Trophoblast cell (in vitro differentiated cells and primary cell): Measurements from ENCODE around the gene UBAC2.

Source experiments
- DNase-seq, 2 donors: peaks; one replicate each; pipeline ENCODE4 v3.0.0-alpha.2; 2016
- H2AFZ ChIP-seq: 2 replicates; pipeline ENCODE4 v1.6.1; 2013; ENCODE audit warnings: low read length, moderate library complexity, mild to moderate bottlenecking; ENCODE audit not compliant: insufficient read depth, poor library complexity
- H2AK5ac ChIP-seq: 2 replicates; pipeline ENCODE4 v1.6.1; 2013; ENCODE audit warnings: mild to moderate bottlenecking, low read length
- H2BK120ac ChIP-seq: 2 replicates; pipeline ENCODE4 v1.6.1; 2013; ENCODE audit warnings: low read length, mild to moderate bottlenecking, moderate library complexity; ENCODE audit not compliant: insufficient read depth, poor library complexity
- H2BK12ac ChIP-seq: 2 replicates; pipeline ENCODE4 v1.6.1; 2013; ENCODE audit warnings: mild to moderate bottlenecking, low read length, moderate library complexity
- H2BK5ac ChIP-seq: 2 replicates; pipeline ENCODE4 v1.6.1; 2013; ENCODE audit warnings: low read length, low read depth, moderate library complexity, mild to moderate bottlenecking; ENCODE audit not compliant: poor library complexity
- H3K14ac ChIP-seq: 2 replicates; pipeline ENCODE4 v1.6.1; 2013; ENCODE audit warnings: mild to moderate bottlenecking, low read length
- H3K18ac ChIP-seq: 2 replicates; pipeline ENCODE4 v1.6.1; 2013; ENCODE audit warnings: mild to moderate bottlenecking, low read length
- H3K23ac ChIP-seq: 2 replicates; pipeline ENCODE4 v1.6.1; 2013; ENCODE audit warnings: low read length
- H3K27ac ChIP-seq: 2 replicates; pipeline ENCODE4 v1.5.1; 2013; ENCODE audit warnings: low read depth, mild to moderate bottlenecking, inconsistent platforms, low read length, moderate library complexity
- H3K27me3 ChIP-seq: 2 replicates; pipeline ENCODE4 v1.6.1; 2013; ENCODE audit warnings: inconsistent platforms, mild to moderate bottlenecking, low read length, moderate library complexity; ENCODE audit not compliant: insufficient read depth
- H3K36me3 ChIP-seq, 2 experiments: 1 replicate in 1 of 2; 2 replicates in 1 of 2; pipeline ENCODE4 v1.6.1; 2013; ENCODE audit warnings: low read length in 2 of 2, mild to moderate bottlenecking in 2 of 2, moderate library complexity in 1 of 2; ENCODE audit not compliant: insufficient read depth in 2 of 2, control insufficient read depth in 1 of 2
- H3K4ac ChIP-seq: 2 replicates; pipeline ENCODE4 v1.6.1; 2013; ENCODE audit warnings: low read depth, mild to moderate bottlenecking, low read length, moderate library complexity
- H3K4me1 ChIP-seq, 2 experiments: 1 replicate in 1 of 2; 2 replicates in 1 of 2; pipeline ENCODE4 v1.6.1; 2013; ENCODE audit warnings: low read length in 2 of 2, mild to moderate bottlenecking in 2 of 2, moderate library complexity in 1 of 2; ENCODE audit not compliant: insufficient read depth in 2 of 2, control insufficient read depth in 1 of 2
- H3K4me2 ChIP-seq: 2 replicates; pipeline ENCODE4 v1.6.1; 2013; ENCODE audit warnings: inconsistent platforms, mild to moderate bottlenecking, low read length, moderate library complexity
- H3K4me3 ChIP-seq: 2 replicates; pipeline ENCODE4 v1.5.1; 2013; ENCODE audit warnings: mild to moderate bottlenecking, low read depth, low read length, inconsistent platforms
- H3K79me1 ChIP-seq: one replicate; pipeline ENCODE4 v1.6.1; 2013; ENCODE audit warnings: low read length
- H3K79me2 ChIP-seq: 2 replicates; pipeline ENCODE4 v1.6.1; 2013; ENCODE audit warnings: low read length, mild to moderate bottlenecking; ENCODE audit not compliant: control insufficient read depth, insufficient read depth, poor library complexity
- H3K9ac ChIP-seq: 2 replicates; pipeline ENCODE4 v1.6.1; 2013; ENCODE audit warnings: mild to moderate bottlenecking, low read length
- H3K9me3 ChIP-seq: 2 replicates; pipeline ENCODE4 v1.6.1; 2013; ENCODE audit warnings: low read depth, mild to moderate bottlenecking, control low read depth, inconsistent platforms, low read length; ENCODE audit not compliant: insufficient read depth
- H4K12ac ChIP-seq: 2 replicates; pipeline ENCODE4 v1.6.1; 2013; ENCODE audit warnings: low read depth, mild to moderate bottlenecking, low read length, moderate library complexity
- H4K8ac ChIP-seq: 2 replicates; pipeline ENCODE4 v1.6.1; 2013; ENCODE audit warnings: low read depth, mild to moderate bottlenecking, low read length, moderate library complexity
- H4K91ac ChIP-seq: one replicate; pipeline ENCODE4 v1.6.1; 2013; ENCODE audit warnings: low read depth, mild to moderate bottlenecking, low read length, moderate library complexity
- WGBS: extraction: QIAGEN DNeasy Blood & Tissue Kit; methylation state at CpG from one replicate; pipeline ENCODE4 v1.1.7; 2013; ENCODE audit warnings: missing lambda C conversion rate; ENCODE audit not compliant: insufficient read length, insufficient coverage; ENCODE audit errors: extremely low coverage; 5-methylcytosine and 5-hydroxymethylcytosine counted together

Gene UBAC2

GRCh38 chr13:99270518-99270917 lies 69.9 kb downstream of the UBAC2 start:
- no peak overlapping the region for H2BK120ac ChIP-seq
- H2BK5ac ChIP-seq: no peak overlapping the region
- H3K79me2 ChIP-seq: no peaks in the 10 kb centered on the region
- no peak overlapping the region for H2AK5ac ChIP-seq
- 100% methylated on average over 1 of the region's 2 CpGs for WGBS
- no peak overlapping the region for H4K12ac ChIP-seq
- H3K27me3 ChIP-seq: no peaks in the 10 kb centered on the region
- H3K4me1 ChIP-seq: no peaks in the 10 kb centered on the region
- H2BK12ac ChIP-seq: no peak overlapping the region
- no peak overlapping the region for H3K9ac ChIP-seq
- no peak overlapping the region for H4K91ac ChIP-seq
- no peak overlapping the region for H3K4me3 ChIP-seq
- H3K36me3 ChIP-seq: peaks cover 0 to 4% of the 10 kb centered on the region in 2 experiments
- no peak overlapping the region for H2AFZ ChIP-seq
- H4K8ac ChIP-seq: no peak overlapping the region
- H3K18ac ChIP-seq: no peak overlapping the region
- H3K4me2 ChIP-seq: no peak overlapping the region
- H3K23ac ChIP-seq: no peak overlapping the region
- H3K4ac ChIP-seq: no peak overlapping the region
- H3K79me1 ChIP-seq: no peaks in the 10 kb centered on the region
- DNase-seq: no peak
- peaks cover 1% of the 10 kb centered on the region for H3K9me3 ChIP-seq
- H3K27ac ChIP-seq: no peak overlapping the region
- no peak overlapping the region for H3K14ac ChIP-seq

GRCh38 chr13:99271249-99271648 lies 70.6 kb downstream of the UBAC2 start:
- H4K91ac ChIP-seq: no peak overlapping the region
- H3K36me3 ChIP-seq: peaks cover under 1 to 4% of the 10 kb centered on the region in 2 experiments
- no peak overlapping the region for H3K27ac ChIP-seq
- no peak overlapping the region for H3K18ac ChIP-seq
- no peaks in the 10 kb centered on the region for H3K27me3 ChIP-seq
- WGBS: no CpG with 5 or more reads among the region's 3 CpGs
- peaks cover 1% of the 10 kb centered on the region for H3K9me3 ChIP-seq
- H2BK120ac ChIP-seq: no peak overlapping the region
- H2BK5ac ChIP-seq: no peak overlapping the region
- H3K79me2 ChIP-seq: no peaks in the 10 kb centered on the region
- H3K4me3 ChIP-seq: no peak overlapping the region
- H3K14ac ChIP-seq: no peak overlapping the region
- H3K4me2 ChIP-seq: no peak overlapping the region
- H2AK5ac ChIP-seq: no peak overlapping the region
- DNase-seq: no peak
- no peak overlapping the region for H3K4ac ChIP-seq
- H2AFZ ChIP-seq: no peak overlapping the region
- H3K9ac ChIP-seq: peak overlapping the region; percentile 61
- H3K4me1 ChIP-seq: no peaks in the 10 kb centered on the region
- peak overlapping the region; percentile 91 for H3K23ac ChIP-seq
- no peak overlapping the region for H4K12ac ChIP-seq
- no peak overlapping the region for H2BK12ac ChIP-seq
- H3K79me1 ChIP-seq: no peaks in the 10 kb centered on the region
- H4K8ac ChIP-seq: no peak overlapping the region

- H3K4me3 ChIP-seq: no peak overlapping the region
- no peaks in the 10 kb centered on the region for H3K27me3 ChIP-seq
- no peak overlapping the region for H3K4me2 ChIP-seq
- no peak overlapping the region for H2AFZ ChIP-seq
- no peak overlapping the region for H2BK12ac ChIP-seq
- peaks cover 1% of the 10 kb centered on the region for H3K9me3 ChIP-seq
- no peak overlapping the region for H3K9ac ChIP-seq
- H3K4me1 ChIP-seq: no peaks in the 10 kb centered on the region
- DNase-seq: no peak
- no peak overlapping the region for H2AK5ac ChIP-seq
- no peak overlapping the region for H2BK120ac ChIP-seq
- no peak overlapping the region for H4K91ac ChIP-seq
- no CpG with 5 or more reads among the region's 2 CpGs for WGBS
- H3K79me1 ChIP-seq: no peaks in the 10 kb centered on the region
- no peak overlapping the region for H4K12ac ChIP-seq
- no peak overlapping the region for H3K27ac ChIP-seq
- H3K4ac ChIP-seq: no peak overlapping the region
- no peak overlapping the region for H3K14ac ChIP-seq
- H3K79me2 ChIP-seq: no peaks in the 10 kb centered on the region
- no peak overlapping the region for H3K23ac ChIP-seq
- no peak overlapping the region for H3K18ac ChIP-seq
- H3K36me3 ChIP-seq: peaks cover 4% of the 10 kb centered on the region in 2 experiments
- H4K8ac ChIP-seq: no peak overlapping the region
- no peak overlapping the region for H2BK5ac ChIP-seq
Measured at GRCh38 chr13:99272481-99272880, 71.8 kb downstream of the UBAC2 start.

GRCh38 chr13:99273128-99273527 lies 72.5 kb downstream of the UBAC2 start:
- H2BK120ac ChIP-seq: no peak overlapping the region
- H4K8ac ChIP-seq: no peak overlapping the region
- no peak overlapping the region for H4K91ac ChIP-seq
- H3K27ac ChIP-seq: no peak overlapping the region
- no peak overlapping the region for H3K4me3 ChIP-seq
- WGBS: no CpG with 5 or more reads among the region's 2 CpGs
- H2BK12ac ChIP-seq: no peak overlapping the region
- H2BK5ac ChIP-seq: no peak overlapping the region
- no peak overlapping the region for H4K12ac ChIP-seq
- DNase-seq: no peak
- H3K9me3 ChIP-seq: peaks cover 1% of the 10 kb centered on the region
- H2AFZ ChIP-seq: no peak overlapping the region
- H3K4ac ChIP-seq: no peak overlapping the region
- H2AK5ac ChIP-seq: no peak overlapping the region
- no peaks in the 10 kb centered on the region for H3K27me3 ChIP-seq
- H3K23ac ChIP-seq: no peak overlapping the region
- no peaks in the 10 kb centered on the region for H3K4me1 ChIP-seq
- no peak overlapping the region for H3K18ac ChIP-seq
- H3K79me2 ChIP-seq: no peaks in the 10 kb centered on the region
- H3K4me2 ChIP-seq: no peak overlapping the region
- no peak overlapping the region for H3K9ac ChIP-seq
- no peaks in the 10 kb centered on the region for H3K79me1 ChIP-seq
- H3K36me3 ChIP-seq: peaks cover 0 to 4% of the 10 kb centered on the region in 2 experiments
- H3K14ac ChIP-seq: no peak overlapping the region
